Peyer's patch (tissue), 4 donors: Measurements from ENCODE around the gene COL6A3. TPM values are rescaled to one million over a fixed set of nuclear protein-coding genes. Genes with fewer than 3 reads are reported as not detected.

Source experiments
- DNase-seq, 3 donors: peaks; one replicate each; pipeline ENCODE4 v3.0.0-alpha.2; 2017 to 2019
- H3K27ac ChIP-seq, 4 donors: fragments of 200-600 bp; sonication (generic); one replicate each; pipeline ENCODE4 v1.5.1; 2016 to 2019
- H3K27me3 ChIP-seq, 2 donors: fragments of 200-600 bp; sonication (generic); one replicate each; pipeline ENCODE4 v1.5.1; 2019
- H3K36me3 ChIP-seq, 3 donors: fragments of 200-600 bp; sonication (generic); one replicate each; pipeline ENCODE4 v1.5.1; 2016 to 2019
- H3K4me1 ChIP-seq, 4 donors: fragments of 200-600 bp; sonication (generic); one replicate each; pipeline ENCODE4 v1.5.1; 2016 to 2019
- H3K4me3 ChIP-seq, 4 donors: fragments of 200-600 bp; sonication (generic); 1 replicate in 3 of 4; 2 replicates in 1 of 4; pipeline ENCODE4 v1.5.1; 2016 to 2019; ENCODE audit warnings: mild to moderate bottlenecking in 1 of 4
- H3K9me3 ChIP-seq, 4 donors: fragments of 200-600 bp; sonication (generic); one replicate each; pipeline ENCODE4 v1.5.1; 2016 to 2019; ENCODE audit warnings: mild to moderate bottlenecking in 1 of 4
- CTCF ChIP-seq, 6 experiments: fragments of 450-650 bp in 4 of 6; fragments of 200-600 bp in 2 of 6; sonication (generic) in 1 of 6; IDR thresholded peaks; one replicate each; pipeline ENCODE4 v1.5.1; 2017 to 2019; ENCODE audit warnings: antibody characterized with exemption in 6 of 6, mild to moderate bottlenecking in 3 of 6, moderate library complexity in 1 of 6
- POLR2A ChIP-seq, 2 donors: fragments of 450-650 bp; IDR thresholded peaks; one replicate each; pipeline ENCODE4 v1.5.1; 2017; ENCODE audit warnings: antibody characterized with exemption in 2 of 2, mild to moderate bottlenecking in 2 of 2, moderate library complexity in 2 of 2
- total RNA-seq, 4 donors: library from RNA; depleted of rRNA; stranded (reverse); fragments of >200 nt; gene quantifications; one replicate each; pipeline ENCODE4 v1.1.0, GENCODE V29; 2016

Gene COL6A3
- total RNA-seq, 4 donors from 2014 or later = 51.7 to 172 (median 71.0) TPM

GRCh38 chr2:237310515-237311114 is 103.3 kb downstream of the COL6A3 start:
- H3K4me1 ChIP-seq = peaks cover 0 to 2% (median 0%) of the 10 kb centered on the region in 4 donors
- TF ChIP-seq CTCF (IDR thresholded peaks at IDR 0.05) (no peak), POLR2A (IDR thresholded peaks at IDR 0.05) (no peak)
- no peaks in the 10 kb centered on the region for H3K27me3 ChIP-seq
- no peak overlapping the region for H3K4me3 ChIP-seq
- H3K36me3 ChIP-seq = no peaks in the 10 kb centered on the region
- no peaks in the 10 kb centered on the region for H3K9me3 ChIP-seq
- H3K27ac ChIP-seq = peak overlapping the region in 3 of 4 donors; percentile 28 to 60 (median 44)
- DNase-seq = no peak

- H3K36me3 ChIP-seq = no peaks in the 10 kb centered on the region
- H3K27ac ChIP-seq = peak overlapping the region in 2 of 4 donors; percentile 17 to 60
- H3K4me1 ChIP-seq = peaks cover 0 to 4% (median 0%) of the 10 kb centered on the region in 4 donors
- no peak for DNase-seq
- no peak overlapping the region for H3K4me3 ChIP-seq
- no peaks in the 10 kb centered on the region for H3K9me3 ChIP-seq
- no peak for TF ChIP-seq CTCF (IDR thresholded peaks at IDR 0.05)
- H3K27me3 ChIP-seq = no peaks in the 10 kb centered on the region
Observed at GRCh38 chr2:237309416-237309815, 104.5 kb downstream of the COL6A3 start.

DNA sequence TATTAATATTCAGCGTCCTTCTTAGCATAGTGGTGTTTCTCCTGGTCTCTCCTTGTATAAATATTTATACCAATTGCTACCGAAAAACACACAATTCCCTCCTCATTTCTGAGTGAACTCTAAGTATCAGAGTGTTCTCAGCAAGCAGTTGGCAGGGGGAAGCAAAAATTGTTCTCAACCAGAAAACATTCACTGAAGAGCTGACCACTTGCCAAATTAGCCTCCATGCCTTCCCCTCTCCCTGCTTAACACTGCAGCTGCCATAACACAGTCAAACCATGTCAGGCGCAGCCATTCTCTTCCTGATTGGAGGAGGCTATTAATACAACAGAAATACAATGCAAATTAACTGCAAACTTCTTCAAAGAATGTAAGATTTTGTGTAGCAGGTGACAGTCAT is 105.0 kb downstream of the COL6A3 start:
- H3K4me3 ChIP-seq = no peak overlapping the region
- DNase-seq = no peak
- peak overlapping the region in 2 of 4 donors; percentile 17 to 60 for H3K27ac ChIP-seq
- no peaks in the 10 kb centered on the region for H3K27me3 ChIP-seq
- no peaks in the 10 kb centered on the region for H3K36me3 ChIP-seq
- H3K9me3 ChIP-seq = no peaks in the 10 kb centered on the region
- TF ChIP-seq POLR2A (IDR thresholded peaks at IDR 0.05) (no peak), CTCF (IDR thresholded peaks at IDR 0.05) (no peak)
- peaks cover 0 to 4% (median 0%) of the 10 kb centered on the region in 4 donors for H3K4me1 ChIP-seq

GRCh38 chr2:237307474-237307873 is 106.5 kb downstream of the COL6A3 start:
- no peak for TF ChIP-seq CTCF (IDR thresholded peaks at IDR 0.05)
- no peak for TF ChIP-seq POLR2A (IDR thresholded peaks at IDR 0.05)
- no peaks in the 10 kb centered on the region for H3K9me3 ChIP-seq
- no peaks in the 10 kb centered on the region for H3K27me3 ChIP-seq
- no peak overlapping the region for H3K4me3 ChIP-seq
- H3K4me1 ChIP-seq = peaks cover 0 to 4% (median 0%) of the 10 kb centered on the region in 4 donors
- DNase-seq = no peak
- H3K36me3 ChIP-seq = no peaks in the 10 kb centered on the region
- H3K27ac ChIP-seq = no peak overlapping the region

DNA sequence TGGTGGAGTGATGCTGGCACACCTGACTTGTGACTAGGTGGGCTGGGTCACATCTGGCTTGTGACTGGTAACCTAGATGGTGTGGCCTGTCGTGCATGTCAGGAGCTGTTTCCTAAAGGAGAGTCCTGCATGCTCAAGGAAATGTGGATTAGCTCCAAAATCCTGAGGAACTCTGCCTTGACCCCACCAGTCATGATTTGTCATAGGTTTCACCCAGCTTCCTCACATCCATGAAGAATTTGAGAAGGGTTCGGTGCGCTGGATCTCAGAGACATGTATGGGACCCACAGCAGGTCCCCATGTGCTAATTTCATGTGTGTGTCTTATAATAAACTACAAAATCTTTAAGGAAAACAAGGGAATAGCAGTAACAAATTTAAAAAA is 107.2 kb downstream of the COL6A3 start:
- H3K27me3 ChIP-seq = no peaks in the 10 kb centered on the region
- H3K27ac ChIP-seq = no peak overlapping the region
- H3K4me1 ChIP-seq = peaks cover 0 to 4% (median 0%) of the 10 kb centered on the region in 4 donors
- H3K36me3 ChIP-seq = no peaks in the 10 kb centered on the region
- DNase-seq = no peak
- H3K9me3 ChIP-seq = no peaks in the 10 kb centered on the region
- TF ChIP-seq CTCF (IDR thresholded peaks at IDR 0.05) = no peak
- TF ChIP-seq POLR2A (IDR thresholded peaks at IDR 0.05) = no peak
- no peak overlapping the region for H3K4me3 ChIP-seq
